ENCODE results near the gene TMEM132D. TPM values are rescaled to one million over a fixed set of nuclear protein-coding genes. Genes with fewer than 3 reads are reported as not detected.

The TMEM132D gene
- total RNA-seq, 1 donor = not detected

DNA sequence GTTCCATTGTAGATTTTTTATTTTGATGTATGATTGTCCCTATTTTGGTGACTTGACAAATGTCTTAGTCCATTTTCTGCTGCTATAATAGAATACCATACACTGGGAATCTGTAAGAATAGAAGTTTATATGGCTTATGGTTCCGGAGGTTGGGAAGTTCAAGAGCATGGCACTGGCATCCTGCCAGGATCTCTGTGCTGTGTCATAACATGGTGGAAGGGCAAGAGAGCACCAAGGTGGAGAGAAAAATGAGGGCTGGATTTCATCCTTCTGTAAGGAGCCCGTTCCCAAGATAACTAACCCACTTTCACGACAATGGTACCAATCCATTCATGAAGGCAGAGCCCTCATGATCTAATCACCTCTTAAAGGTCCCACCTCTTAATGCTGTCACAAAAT, 176.7 kb downstream of the TMEM132D start:
- Histone ChIP-seq H3K4me1 (ENCODE audit: insufficient read depth, low read length) (no peaks in the 10 kb centered on the region), H4K20me1 (ENCODE audit: insufficient read depth, low read length) (no peaks in the 10 kb centered on the region), H3K27ac (ENCODE audit: low read depth, low read length) (no peak overlapping the region), H3K27me3 (ENCODE audit: insufficient read depth, low read length) (no peaks in the 10 kb centered on the region), H3K9me3 (ENCODE audit: low read depth, low read length) (peaks cover 2% of the 10 kb centered on the region), H3K4me2 (ENCODE audit: insufficient read depth, low read length) (no peak overlapping the region), H3K36me3 (ENCODE audit: insufficient read depth, low read length) (no peaks in the 10 kb centered on the region), H2AFZ (ENCODE audit: low read length) (no peak overlapping the region), H3K4me3 (ENCODE audit: insufficient read depth, low read length) (no peak overlapping the region), H3K79me2 (ENCODE audit: insufficient read depth, low read length) (no peaks in the 10 kb centered on the region)
- DNase-seq (ENCODE audit: insufficient read length, low spot score, missing footprints) = no peak
- TF ChIP-seq, protein P1, sequence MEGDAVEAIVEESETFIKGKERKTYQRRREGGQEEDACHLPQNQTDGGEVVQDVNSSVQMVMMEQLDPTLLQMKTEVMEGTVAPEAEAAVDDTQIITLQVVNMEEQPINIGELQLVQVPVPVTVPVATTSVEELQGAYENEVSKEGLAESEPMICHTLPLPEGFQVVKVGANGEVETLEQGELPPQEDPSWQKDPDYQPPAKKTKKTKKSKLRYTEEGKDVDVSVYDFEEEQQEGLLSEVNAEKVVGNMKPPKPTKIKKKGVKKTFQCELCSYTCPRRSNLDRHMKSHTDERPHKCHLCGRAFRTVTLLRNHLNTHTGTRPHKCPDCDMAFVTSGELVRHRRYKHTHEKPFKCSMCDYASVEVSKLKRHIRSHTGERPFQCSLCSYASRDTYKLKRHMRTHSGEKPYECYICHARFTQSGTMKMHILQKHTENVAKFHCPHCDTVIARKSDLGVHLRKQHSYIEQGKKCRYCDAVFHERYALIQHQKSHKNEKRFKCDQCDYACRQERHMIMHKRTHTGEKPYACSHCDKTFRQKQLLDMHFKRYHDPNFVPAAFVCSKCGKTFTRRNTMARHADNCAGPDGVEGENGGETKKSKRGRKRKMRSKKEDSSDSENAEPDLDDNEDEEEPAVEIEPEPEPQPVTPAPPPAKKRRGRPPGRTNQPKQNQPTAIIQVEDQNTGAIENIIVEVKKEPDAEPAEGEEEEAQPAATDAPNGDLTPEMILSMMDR (IDR thresholded peaks at IDR 0.05; ENCODE audit: extremely low read depth, low read depth, low read length) = no peak

DNA sequence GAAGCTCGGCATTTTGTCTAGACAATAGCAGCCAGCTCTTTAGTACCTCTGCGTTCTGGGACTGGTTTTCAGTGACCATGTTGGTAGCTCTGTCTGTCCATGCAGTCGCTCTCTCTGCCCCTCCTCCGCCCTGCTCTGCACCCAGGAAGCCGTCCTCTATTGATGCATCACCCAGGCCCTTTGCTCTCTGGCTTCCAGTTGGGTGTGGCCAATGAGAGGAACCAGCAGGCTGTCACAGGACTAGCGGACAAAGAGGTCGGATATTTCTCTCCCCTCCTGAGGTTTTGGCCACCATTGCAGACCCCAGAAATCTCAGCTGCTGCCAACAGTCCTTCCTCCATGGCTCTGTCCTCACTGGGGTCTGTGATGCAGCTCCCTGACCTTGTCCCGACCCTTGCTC, 180.6 kb downstream of the TMEM132D start:
- no peak overlapping the region for H3K4me3 ChIP-seq (ENCODE audit: insufficient read depth, low read length)
- H3K4me1 ChIP-seq (ENCODE audit: insufficient read depth, low read length) = no peaks in the 10 kb centered on the region
- no peaks in the 10 kb centered on the region for H3K79me2 ChIP-seq (ENCODE audit: insufficient read depth, low read length)
- H3K27me3 ChIP-seq (ENCODE audit: insufficient read depth, low read length) = no peaks in the 10 kb centered on the region
- no peak overlapping the region for H3K4me2 ChIP-seq (ENCODE audit: insufficient read depth, low read length)
- DNase-seq (ENCODE audit: insufficient read length, low spot score, missing footprints) = no peak
- no peaks in the 10 kb centered on the region for H4K20me1 ChIP-seq (ENCODE audit: insufficient read depth, low read length)
- no peak overlapping the region for H2AFZ ChIP-seq (ENCODE audit: low read length)
- TF ChIP-seq, protein P1 (IDR thresholded peaks at IDR 0.05; ENCODE audit: extremely low read depth, low read depth, low read length) = no peak
- H3K27ac ChIP-seq (ENCODE audit: low read depth, low read length) = no peak overlapping the region
- H3K36me3 ChIP-seq (ENCODE audit: insufficient read depth, low read length) = no peaks in the 10 kb centered on the region
- H3K9me3 ChIP-seq (ENCODE audit: low read depth, low read length) = peaks cover 4% of the 10 kb centered on the region

DNA sequence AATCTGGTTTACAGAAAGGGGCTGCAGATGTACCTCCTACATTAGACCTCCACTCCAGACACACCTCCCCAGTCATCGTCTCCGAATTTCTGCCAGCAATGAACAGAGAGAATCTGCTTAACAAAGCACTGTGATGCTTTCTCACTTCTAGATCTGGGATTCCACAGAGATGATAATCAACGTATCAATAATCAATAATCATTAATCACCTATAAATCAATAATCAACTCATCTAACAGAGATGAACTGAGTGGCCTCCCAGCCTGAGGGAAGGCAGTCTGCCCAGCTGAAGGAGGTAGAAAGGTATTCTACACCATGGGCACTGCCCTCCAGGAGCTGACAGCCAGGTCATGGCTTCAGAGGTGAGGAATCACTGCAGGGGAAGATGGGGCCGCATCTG, 183.2 kb downstream of the TMEM132D start:
- no peaks in the 10 kb centered on the region for H4K20me1 ChIP-seq (ENCODE audit: insufficient read depth, low read length)
- peaks cover 7% of the 10 kb centered on the region for H3K9me3 ChIP-seq (ENCODE audit: low read depth, low read length)
- no peak for DNase-seq (ENCODE audit: insufficient read length, low spot score, missing footprints)
- H3K27me3 ChIP-seq (ENCODE audit: insufficient read depth, low read length) = no peaks in the 10 kb centered on the region
- H3K27ac ChIP-seq (ENCODE audit: low read depth, low read length) = no peak overlapping the region
- H3K4me3 ChIP-seq (ENCODE audit: insufficient read depth, low read length) = no peak overlapping the region
- no peaks in the 10 kb centered on the region for H3K79me2 ChIP-seq (ENCODE audit: insufficient read depth, low read length)
- H2AFZ ChIP-seq (ENCODE audit: low read length) = no peak overlapping the region
- TF ChIP-seq, protein P1 (IDR thresholded peaks at IDR 0.05; ENCODE audit: extremely low read depth, low read depth, low read length) = no peak
- no peak overlapping the region for H3K4me2 ChIP-seq (ENCODE audit: insufficient read depth, low read length)
- H3K36me3 ChIP-seq (ENCODE audit: insufficient read depth, low read length) = no peaks in the 10 kb centered on the region
- no peaks in the 10 kb centered on the region for H3K4me1 ChIP-seq (ENCODE audit: insufficient read depth, low read length)

DNA sequence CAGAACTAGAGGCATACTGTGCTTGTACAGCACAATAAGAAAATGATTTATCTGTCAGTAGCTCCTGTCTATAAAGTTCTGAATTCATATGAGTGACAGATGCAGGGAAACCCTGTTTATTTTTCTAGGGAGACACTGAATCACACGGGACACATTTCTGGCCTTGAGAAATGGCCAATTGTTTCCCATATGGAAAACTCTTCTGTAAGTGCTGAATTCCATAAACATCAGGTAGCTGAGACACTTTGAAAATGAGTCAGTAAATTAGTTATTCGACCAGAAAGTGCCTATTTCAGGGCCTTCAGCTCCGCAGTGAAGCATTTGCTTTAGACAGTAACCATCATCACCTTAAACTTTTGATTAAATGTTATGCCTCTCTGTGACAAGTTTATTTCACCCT, 184.4 kb downstream of the TMEM132D start:
- DNase-seq (ENCODE audit: insufficient read length, low spot score, missing footprints) = no peak
- TF ChIP-seq, protein P1 (IDR thresholded peaks at IDR 0.05; ENCODE audit: extremely low read depth, low read depth, low read length) = no peak
- no peaks in the 10 kb centered on the region for H3K79me2 ChIP-seq (ENCODE audit: insufficient read depth, low read length)
- no peaks in the 10 kb centered on the region for H3K4me1 ChIP-seq (ENCODE audit: insufficient read depth, low read length)
- no peak overlapping the region for H3K27ac ChIP-seq (ENCODE audit: low read depth, low read length)
- H3K36me3 ChIP-seq (ENCODE audit: insufficient read depth, low read length) = no peaks in the 10 kb centered on the region
- no peaks in the 10 kb centered on the region for H3K27me3 ChIP-seq (ENCODE audit: insufficient read depth, low read length)
- no peak overlapping the region for H3K4me3 ChIP-seq (ENCODE audit: insufficient read depth, low read length)
- no peak overlapping the region for H2AFZ ChIP-seq (ENCODE audit: low read length)
- H4K20me1 ChIP-seq (ENCODE audit: insufficient read depth, low read length) = no peaks in the 10 kb centered on the region
- no peak overlapping the region for H3K4me2 ChIP-seq (ENCODE audit: insufficient read depth, low read length)
- H3K9me3 ChIP-seq (ENCODE audit: low read depth, low read length) = peaks cover 7% of the 10 kb centered on the region

Data from osteoblast (primary cell).